B cell (primary cell): ENCODE results near the gene RRAS2. TPM values are rescaled to one million over a fixed set of nuclear protein-coding genes. Genes with fewer than 3 reads are reported as not detected.

ENCODE experiments used
- ATAC-seq: fragments of 200-7000 bp; cut with Tn5 transposase; one replicate; pipeline ENCODE4 v1.10.0; 2021; ENCODE audit warnings: low read depth, mild to moderate bottlenecking, moderate number of reproducible peaks, moderate library complexity
- CTCF ChIA-PET: fragments of 350-600 bp; sonication (Branson Sonifier 250); formaldehyde crosslinking; loops from one replicate; lab custom pipeline; 2021; ENCODE audit warnings: antibody characterized with exemption, inconsistent platforms; lab: Charles Lee
- POLR2A ChIA-PET: fragments of 350-600 bp; sonication (Branson Sonifier 250); formaldehyde crosslinking; loops from one replicate; lab custom pipeline; 2021; ENCODE audit warnings: antibody characterized with exemption; lab: Charles Lee
- DNase-seq: peaks from one replicate; pipeline ENCODE4 v3.0.0; 2013
- H2AFZ ChIP-seq: 2 replicates; pipeline ENCODE4 v1.6.1; 2012; ENCODE audit warnings: mild to moderate bottlenecking, low read depth, low read length; ENCODE audit not compliant: insufficient read depth, poor library complexity, severe bottlenecking
- H3K27ac ChIP-seq, 2 donors: 1 replicate in 1 of 2; 2 replicates in 1 of 2; pipeline ENCODE4 v1.5.1; 2012 to 2013; ENCODE audit warnings: low read length in 2 of 2, mild to moderate bottlenecking in 2 of 2, moderate library complexity in 1 of 2
- H3K27me3 ChIP-seq, 4 experiments: fragments of 200-600 bp in 1 of 4; sonication (generic) in 1 of 4; replicated peaks in 1 of 4; 1 replicate in 2 of 4; 2 replicates in 2 of 4; pipeline versions ENCODE4 v1.6.1 to v1.7.0; 2013 to 2016; ENCODE audit warnings: low read length in 3 of 4, mild to moderate bottlenecking in 2 of 4, mixed read lengths in 1 of 4, moderate library complexity in 1 of 4; ENCODE audit not compliant: insufficient read depth in 4 of 4, control insufficient read depth in 3 of 4; ENCODE audit errors: control extremely low read depth in 1 of 4
- H3K36me3 ChIP-seq, 2 experiments: replicated peaks in 1 of 2; 1 replicate in 1 of 2; 2 replicates in 1 of 2; pipeline versions ENCODE4 v1.6.1 to v1.7.1; 2013; ENCODE audit warnings: low read length in 1 of 2; ENCODE audit not compliant: insufficient read depth in 2 of 2, control insufficient read depth in 1 of 2; ENCODE audit errors: control extremely low read depth in 1 of 2, extremely low read depth in 1 of 2
- H3K4me1 ChIP-seq, 2 donors: fragments of 200-600 bp in 1 of 2; sonication (generic) in 1 of 2; 1 replicate in 1 of 2; 2 replicates in 1 of 2; pipeline versions ENCODE4 v1.5.1 to v1.6.1; 2013 to 2017; ENCODE audit warnings: low read length in 2 of 2; ENCODE audit not compliant: control insufficient read depth in 2 of 2, insufficient read depth in 2 of 2
- H3K4me2 ChIP-seq: replicated peaks from 2 replicates; pipeline ENCODE3; 2012; ENCODE audit warnings: mild to moderate bottlenecking, low read depth, low read length; ENCODE audit not compliant: poor library complexity, severe bottlenecking
- H3K4me3 ChIP-seq, 5 experiments: fragments of 200-600 bp in 1 of 5; sonication (generic) in 1 of 5; 1 replicate in 3 of 5; 2 replicates in 2 of 5; pipeline versions ENCODE4 v1.5.1 to v1.7.0; 2011 to 2016; ENCODE audit warnings: low read length in 4 of 5, mild to moderate bottlenecking in 4 of 5, low read depth in 2 of 5, control low read depth in 1 of 5, moderate library complexity in 1 of 5; ENCODE audit not compliant: insufficient read depth in 1 of 5; ENCODE audit errors: control extremely low read depth in 1 of 5, extremely low read depth in 1 of 5
- H3K79me2 ChIP-seq: fragments of 200-600 bp; sonication (generic); one replicate; pipeline ENCODE4 v1.6.0; 2016; ENCODE audit warnings: low read length; ENCODE audit not compliant: control insufficient read depth, insufficient read depth
- H3K9ac ChIP-seq: fragments of 200-600 bp; sonication (generic); 2 replicates; pipeline ENCODE4 v1.6.1; 2017; ENCODE audit warnings: mild to moderate bottlenecking, low read length, moderate library complexity
- H3K9me3 ChIP-seq, 3 donors: one replicate each; pipeline versions ENCODE4 v1.6.1 to v1.7.1; 2013; ENCODE audit warnings: low read length in 2 of 3; ENCODE audit not compliant: control insufficient read depth in 2 of 3, insufficient read depth in 1 of 3; ENCODE audit errors: control extremely low read depth in 1 of 3
- H4K20me1 ChIP-seq: 2 replicates; pipeline ENCODE4 v1.6.0; 2012; ENCODE audit warnings: mild to moderate bottlenecking, low read length; ENCODE audit not compliant: insufficient read depth, control insufficient read depth, poor library complexity, severe bottlenecking
- H3K27ac Mint-ChIP-seq: one replicate; pipeline ENCODE4 v1.8.0; 2021; ENCODE audit warnings: mixed read lengths
- H3K27me3 Mint-ChIP-seq: one replicate; pipeline ENCODE4 v1.8.0; 2021; ENCODE audit warnings: mixed read lengths
- H3K4me1 Mint-ChIP-seq: one replicate; pipeline ENCODE4 v1.8.0; 2021; ENCODE audit warnings: mixed read lengths
- H3K4me3 Mint-ChIP-seq: one replicate; pipeline ENCODE4 v1.8.0; 2021; ENCODE audit warnings: mixed read lengths
- H3K9me3 Mint-ChIP-seq: one replicate; pipeline ENCODE4 v1.8.0; 2022; ENCODE audit warnings: mixed read lengths; ENCODE audit not compliant: insufficient read depth
- EZH2 ChIP-seq: IDR thresholded peaks from 2 replicates; pipeline ENCODE4 v1.6.1; 2012; ENCODE audit warnings: borderline replicate concordance, low read depth, mild to moderate bottlenecking, moderate library complexity, low read length; ENCODE audit not compliant: insufficient read depth, poor library complexity, severe bottlenecking
- WGBS: methylation state at CpG from one replicate; pipeline ENCODE4 v1.1.5; 2013; ENCODE audit warnings: missing lambda C conversion rate; ENCODE audit not compliant: insufficient coverage; 5-methylcytosine and 5-hydroxymethylcytosine counted together
- intact Hi-C: fragments of 100-400 bp; cut with micrococcal nuclease; formaldehyde crosslinking; loops from one replicate; pipeline ENCODE4 v1.10.0; 2022
- polyA plus RNA-seq: library from polyadenylated mRNA; depleted of rRNA; stranded (reverse); fragments of >200 nt; gene quantifications from 2 replicates; pipeline ENCODE4 v1.2.3, GENCODE V29; 2012
- total RNA-seq, 2 donors: library from RNA; stranded (reverse); fragments of 120-200 nt in 1 of 2; gene quantifications; 1 replicate in 1 of 2; 2 replicates in 1 of 2; pipeline versions ENCODE4 v1.2.3 to v1.2.4, GENCODE V29; 2013 to 2022
- TF ChIP-seq, protein P1 (sequence below): fragments of 200-600 bp; IDR thresholded peaks from one replicate; pipeline ENCODE4 v1.8.0; 2022; ENCODE audit warnings: antibody characterized with exemption, mild to moderate bottlenecking

Gene RRAS2
- total and polyA plus RNA-seq, 2 donors (not counting 1 experiment from before 2014, with no cell fraction given): 31.8 to 72.4 TPM

DNA sequence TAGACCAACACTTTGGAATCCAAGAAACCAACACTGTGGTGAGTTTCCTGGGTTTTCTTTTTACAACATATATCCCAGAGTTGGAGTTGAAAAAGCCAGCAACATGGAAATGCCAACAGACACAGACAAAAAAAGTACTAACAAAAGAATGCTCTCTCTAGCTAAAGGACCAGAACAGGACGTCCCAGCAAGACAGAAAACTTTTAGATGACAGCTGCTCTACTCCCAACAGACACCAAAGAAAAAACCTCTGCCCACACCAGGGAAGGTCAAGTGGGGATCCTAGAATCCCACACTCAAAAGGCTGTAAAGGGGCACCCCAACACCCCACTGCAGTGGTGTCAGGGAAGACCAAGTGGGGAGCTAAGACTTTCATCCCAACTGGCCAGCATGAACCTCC is 23.3 kb downstream of the RRAS2 start:
- DNase-seq (no peak), ATAC-seq (no peak)
- Mint-ChIP-seq H3K27me3 (no peaks in the 10 kb centered on the region), H3K9me3 (peaks cover 11% of the 10 kb centered on the region), H3K27ac (peak overlapping the region; percentile 70), H3K4me1 (peaks cover 77% of the 10 kb centered on the region), H3K4me3 (peak overlapping the region; percentile 11)
- H3K9ac ChIP-seq: no peak overlapping the region
- 88% methylated on average over 1 of the region's 1 CpG for WGBS
- H2AFZ ChIP-seq: no peak overlapping the region
- no peak for TF ChIP-seq EZH2
- TF ChIP-seq, protein P1, sequence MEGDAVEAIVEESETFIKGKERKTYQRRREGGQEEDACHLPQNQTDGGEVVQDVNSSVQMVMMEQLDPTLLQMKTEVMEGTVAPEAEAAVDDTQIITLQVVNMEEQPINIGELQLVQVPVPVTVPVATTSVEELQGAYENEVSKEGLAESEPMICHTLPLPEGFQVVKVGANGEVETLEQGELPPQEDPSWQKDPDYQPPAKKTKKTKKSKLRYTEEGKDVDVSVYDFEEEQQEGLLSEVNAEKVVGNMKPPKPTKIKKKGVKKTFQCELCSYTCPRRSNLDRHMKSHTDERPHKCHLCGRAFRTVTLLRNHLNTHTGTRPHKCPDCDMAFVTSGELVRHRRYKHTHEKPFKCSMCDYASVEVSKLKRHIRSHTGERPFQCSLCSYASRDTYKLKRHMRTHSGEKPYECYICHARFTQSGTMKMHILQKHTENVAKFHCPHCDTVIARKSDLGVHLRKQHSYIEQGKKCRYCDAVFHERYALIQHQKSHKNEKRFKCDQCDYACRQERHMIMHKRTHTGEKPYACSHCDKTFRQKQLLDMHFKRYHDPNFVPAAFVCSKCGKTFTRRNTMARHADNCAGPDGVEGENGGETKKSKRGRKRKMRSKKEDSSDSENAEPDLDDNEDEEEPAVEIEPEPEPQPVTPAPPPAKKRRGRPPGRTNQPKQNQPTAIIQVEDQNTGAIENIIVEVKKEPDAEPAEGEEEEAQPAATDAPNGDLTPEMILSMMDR: no peak
- H3K27ac ChIP-seq: peak overlapping the region in 1 of 2 donors; percentile 50
- intact Hi-C loops: loop anchor here (10.0 kb wide), 1 partner anchor 1061 kb away; the partner anchor contains the start of gene BMAL1
- POLR2A ChIA-PET: no interaction called here
- H3K9me3 ChIP-seq: peaks cover 3 to 13% (median 6%) of the 10 kb centered on the region in 3 donors
- no peaks in the 10 kb centered on the region for H3K36me3 ChIP-seq
- peaks cover 61 to 72% of the 10 kb centered on the region in 2 donors for H3K4me1 ChIP-seq
- CTCF ChIA-PET: interaction anchor here (0.7 to 2.8 kb wide), 7 partner anchors 9 to 120 kb away, joined by 3 to 9 read pairs (median 4); no protein-coding TSS in a partner anchor
- peak overlapping the region; percentile 52 for H3K4me2 ChIP-seq
- peaks cover 97% of the 10 kb centered on the region for H3K79me2 ChIP-seq
- peaks cover 7% of the 10 kb centered on the region for H4K20me1 ChIP-seq
- no peak overlapping the region for H3K4me3 ChIP-seq
- no peaks in the 10 kb centered on the region for H3K27me3 ChIP-seq

DNA sequence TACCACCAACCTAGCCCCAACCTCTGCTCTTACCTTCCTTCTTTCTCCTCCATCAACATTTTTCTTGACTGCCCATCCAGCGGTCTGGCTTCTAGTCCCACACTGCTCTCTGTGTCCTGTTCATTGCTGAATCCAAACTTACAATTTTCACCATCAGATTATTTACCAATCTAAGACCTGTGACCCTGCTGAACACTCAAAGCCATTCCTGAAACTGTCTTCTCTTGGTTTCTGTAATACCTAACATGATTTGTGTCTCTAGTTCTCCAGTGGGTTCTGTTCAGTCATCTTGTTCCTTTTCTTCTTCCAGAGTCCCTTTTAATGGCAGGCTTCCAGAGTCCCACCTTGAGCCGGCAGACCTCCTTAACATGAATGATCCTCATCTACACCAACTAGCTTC is 24.1 kb downstream of the RRAS2 start:
- Mint-ChIP-seq H3K4me1 (peaks cover 77% of the 10 kb centered on the region), H3K4me3 (peak overlapping the region; percentile 61), H3K9me3 (peaks cover 11% of the 10 kb centered on the region), H3K27ac (peak overlapping the region; percentile 79), H3K27me3 (no peaks in the 10 kb centered on the region)
- peak overlapping the region; percentile 52 for H3K4me2 ChIP-seq
- peaks cover 0 to 13% (median 6%) of the 10 kb centered on the region in 3 donors for H3K9me3 ChIP-seq
- no peaks in the 10 kb centered on the region for H3K36me3 ChIP-seq
- WGBS: 82% methylated on average over 2 of the region's 2 CpGs
- no peak overlapping the region for H3K9ac ChIP-seq
- peaks cover 60 to 74% of the 10 kb centered on the region in 2 donors for H3K4me1 ChIP-seq
- no peaks in the 10 kb centered on the region for H3K27me3 ChIP-seq
- no peak overlapping the region for H3K4me3 ChIP-seq
- no peak for TF ChIP-seq EZH2
- TF ChIP-seq, protein P1: no peak
- POLR2A ChIA-PET: no interaction called here
- no peak for DNase-seq
- peaks cover 7% of the 10 kb centered on the region for H4K20me1 ChIP-seq
- no peak for ATAC-seq
- intact Hi-C loops: loop anchor here (10.0 kb wide), 1 partner anchor 1060 kb away; the partner anchor contains the start of gene BMAL1
- peaks cover 97% of the 10 kb centered on the region for H3K79me2 ChIP-seq
- CTCF ChIA-PET: interaction anchor here (0.8 to 2.8 kb wide), 6 partner anchors 15 to 46 kb away, joined by 3 to 9 read pairs (median 4); no protein-coding TSS in a partner anchor
- H3K27ac ChIP-seq: peak overlapping the region in 1 of 2 donors; percentile 50
- H2AFZ ChIP-seq: peak overlapping the region; percentile 17
